ENCODE results near the gene ST3GAL3.

The ST3GAL3 gene

DNA sequence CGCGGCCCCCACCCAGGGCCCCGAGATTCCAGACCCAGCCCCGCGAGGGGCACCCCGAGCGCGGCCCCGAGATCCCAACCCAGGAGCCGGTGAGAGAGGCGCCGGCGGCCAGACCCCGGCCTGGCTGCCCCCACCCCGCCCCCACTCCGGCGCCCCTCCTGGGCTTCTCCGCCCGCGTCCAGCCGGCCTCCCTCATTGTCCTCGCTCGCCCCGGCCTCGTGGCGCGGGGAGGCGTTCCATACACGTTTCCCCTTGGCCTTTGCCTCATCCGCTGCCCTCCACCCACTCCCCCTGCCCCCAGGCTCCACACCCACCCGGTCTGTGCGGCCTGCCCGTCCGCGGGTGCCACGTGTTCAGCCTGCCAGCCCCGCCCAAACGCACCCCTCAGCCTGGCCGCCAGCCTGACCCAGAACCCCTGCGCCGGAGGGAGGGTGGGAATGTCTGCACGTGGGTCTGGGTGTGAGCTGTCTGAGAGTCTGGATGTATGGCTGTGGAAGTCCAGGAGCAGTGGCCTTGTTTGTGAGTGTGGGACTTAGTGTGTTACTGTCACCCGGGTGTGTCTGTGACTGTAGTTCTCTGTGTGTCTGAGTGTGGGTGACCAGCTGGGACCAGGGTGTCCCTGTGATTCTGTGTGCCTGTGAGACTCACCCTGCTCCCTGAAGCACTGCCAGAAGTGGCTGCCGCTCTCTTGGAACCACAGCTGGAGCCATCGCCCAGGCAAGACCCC lies 272.4 kb downstream of the ST3GAL3 start:
- Histone ChIP-seq H3K36me3 (peaks cover 12 to 32% (median 16%) of the 10 kb centered on the region in 3 donors), H3K27me3 (no peaks in the 10 kb centered on the region), H3K4me1 (peaks cover 0 to 50% (median 40%) of the 10 kb centered on the region in 4 donors), H3K9me3 (no peaks in the 10 kb centered on the region), H3K27ac (peak overlapping the region; percentile 63 to 74), H3K4me3 (peak overlapping the region; percentile 64 to 93)
- peak in 1 of 2 donors; percentile 74 for DNase-seq
- TF ChIP-seq, protein P1, sequence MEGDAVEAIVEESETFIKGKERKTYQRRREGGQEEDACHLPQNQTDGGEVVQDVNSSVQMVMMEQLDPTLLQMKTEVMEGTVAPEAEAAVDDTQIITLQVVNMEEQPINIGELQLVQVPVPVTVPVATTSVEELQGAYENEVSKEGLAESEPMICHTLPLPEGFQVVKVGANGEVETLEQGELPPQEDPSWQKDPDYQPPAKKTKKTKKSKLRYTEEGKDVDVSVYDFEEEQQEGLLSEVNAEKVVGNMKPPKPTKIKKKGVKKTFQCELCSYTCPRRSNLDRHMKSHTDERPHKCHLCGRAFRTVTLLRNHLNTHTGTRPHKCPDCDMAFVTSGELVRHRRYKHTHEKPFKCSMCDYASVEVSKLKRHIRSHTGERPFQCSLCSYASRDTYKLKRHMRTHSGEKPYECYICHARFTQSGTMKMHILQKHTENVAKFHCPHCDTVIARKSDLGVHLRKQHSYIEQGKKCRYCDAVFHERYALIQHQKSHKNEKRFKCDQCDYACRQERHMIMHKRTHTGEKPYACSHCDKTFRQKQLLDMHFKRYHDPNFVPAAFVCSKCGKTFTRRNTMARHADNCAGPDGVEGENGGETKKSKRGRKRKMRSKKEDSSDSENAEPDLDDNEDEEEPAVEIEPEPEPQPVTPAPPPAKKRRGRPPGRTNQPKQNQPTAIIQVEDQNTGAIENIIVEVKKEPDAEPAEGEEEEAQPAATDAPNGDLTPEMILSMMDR (IDR thresholded peaks at IDR 0.05): no peak
- intact Hi-C loops (cut with DNase I; ENCODE audit: low total_unique reads): no loop called here

DNA sequence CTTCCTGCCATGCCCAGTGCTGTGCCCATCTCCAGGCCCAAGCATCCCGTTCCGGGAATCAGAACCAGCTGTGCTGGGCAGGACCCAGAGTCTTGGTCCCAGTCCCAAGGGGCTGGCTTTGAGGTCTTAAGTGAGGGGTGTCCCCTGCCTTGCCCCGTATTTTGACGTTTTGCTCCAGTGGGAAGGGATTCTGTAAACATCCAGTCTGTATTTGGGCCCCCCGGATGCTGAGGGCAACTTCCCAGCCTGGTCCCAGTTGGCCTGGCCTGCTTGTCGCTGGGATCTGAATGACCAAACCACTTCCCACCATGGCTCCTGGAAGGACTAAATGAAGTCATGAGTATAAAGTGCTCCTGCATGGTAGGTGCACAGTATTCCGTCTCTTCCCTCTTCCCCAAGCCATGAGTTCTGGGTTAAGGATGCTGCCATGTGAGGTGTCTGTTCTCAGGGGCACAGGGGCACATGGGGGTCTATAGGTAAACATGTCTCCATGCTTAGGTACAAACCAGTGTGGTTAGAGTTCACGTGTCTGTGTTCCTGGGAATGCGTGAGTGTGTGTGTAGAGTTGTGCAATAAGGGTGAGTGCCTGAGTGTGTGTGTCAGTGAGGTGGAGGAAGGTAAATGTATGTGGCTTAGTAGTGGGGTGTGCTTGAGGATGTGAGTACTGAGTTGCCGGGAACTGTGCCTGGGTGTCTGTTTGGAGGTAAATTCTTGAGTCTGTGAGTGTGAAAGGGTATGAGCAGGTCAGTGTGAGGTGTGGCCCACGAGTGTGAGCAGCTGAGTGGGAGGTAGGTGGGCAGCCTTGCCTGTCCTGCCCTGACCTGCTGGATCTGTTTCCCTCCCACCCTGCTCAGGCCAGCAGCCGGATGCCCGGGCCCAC lies 273.2 kb downstream of the ST3GAL3 start:
- H3K4me1 ChIP-seq: peaks cover 0 to 48% (median 37%) of the 10 kb centered on the region in 4 donors
- no peak for DNase-seq
- intact Hi-C loops (cut with DNase I; ENCODE audit: low total_unique reads): no loop called here
- H3K27ac ChIP-seq: peak overlapping the region; percentile 63 to 74
- H3K27me3 ChIP-seq: no peaks in the 10 kb centered on the region
- peak overlapping the region; percentile 64 to 93 for H3K4me3 ChIP-seq
- H3K9me3 ChIP-seq: no peaks in the 10 kb centered on the region
- peaks cover 12 to 40% (median 21%) of the 10 kb centered on the region in 3 donors for H3K36me3 ChIP-seq
- TF ChIP-seq, protein P1 (IDR thresholded peaks at IDR 0.05): no peak

All from tibial artery (tissue), 4 donors.